Endometrium (tissue), 2 donors: ENCODE data around the gene AGAP1.

ENCODE experiments used
- FAIRE-seq: peaks from 2 replicates; lab custom pipeline; 2012; peaks lifted over from hg19 to GRCh38; lab: Jason Lieb, UNC
- donor health status: control.
- donor health status: control.

AGAP1 gene

DNA sequence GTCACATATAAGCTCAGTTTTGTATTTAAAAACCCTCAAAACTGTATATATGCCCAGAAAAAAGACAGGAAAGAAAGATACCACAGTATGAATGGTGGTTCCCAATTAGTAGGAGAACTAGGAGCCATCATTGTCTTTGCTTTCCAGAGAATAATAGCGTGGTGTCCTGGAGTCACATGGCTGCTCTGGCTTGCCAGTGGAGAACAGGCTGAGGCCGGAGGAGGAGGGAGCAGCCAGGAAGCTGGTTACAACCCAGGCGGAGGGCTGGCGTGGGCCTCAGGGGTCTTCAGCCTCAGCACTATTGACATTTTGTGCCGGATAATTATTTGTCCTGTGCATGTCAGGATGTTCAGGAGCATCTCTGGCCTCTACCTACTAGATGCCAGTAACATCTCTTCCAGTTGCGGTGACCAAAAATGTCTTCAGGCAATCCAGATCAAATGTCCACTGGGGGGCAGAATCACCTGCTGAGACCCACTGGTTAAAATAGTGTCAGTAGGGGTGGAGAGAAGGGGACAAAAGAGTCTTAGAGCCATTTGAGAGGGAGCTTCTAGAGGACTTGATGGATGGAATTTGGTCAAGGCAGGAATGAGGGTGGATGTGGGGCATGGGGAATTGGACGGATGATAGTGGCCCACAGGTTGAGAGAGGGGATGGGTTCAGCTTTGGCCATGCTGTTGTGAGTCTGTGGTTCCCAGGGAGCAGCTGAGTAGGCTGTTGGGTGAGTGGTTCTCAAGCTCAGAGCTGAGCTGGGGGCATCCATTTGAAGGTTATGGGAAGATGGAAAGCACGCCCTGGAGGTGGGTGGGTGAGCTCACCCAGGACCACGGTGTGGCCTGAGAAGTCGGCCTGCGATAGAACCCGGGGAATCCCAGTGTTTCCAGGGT, 144.9 kb downstream of the AGAP1 start:
- FAIRE-seq: no peak

DNA sequence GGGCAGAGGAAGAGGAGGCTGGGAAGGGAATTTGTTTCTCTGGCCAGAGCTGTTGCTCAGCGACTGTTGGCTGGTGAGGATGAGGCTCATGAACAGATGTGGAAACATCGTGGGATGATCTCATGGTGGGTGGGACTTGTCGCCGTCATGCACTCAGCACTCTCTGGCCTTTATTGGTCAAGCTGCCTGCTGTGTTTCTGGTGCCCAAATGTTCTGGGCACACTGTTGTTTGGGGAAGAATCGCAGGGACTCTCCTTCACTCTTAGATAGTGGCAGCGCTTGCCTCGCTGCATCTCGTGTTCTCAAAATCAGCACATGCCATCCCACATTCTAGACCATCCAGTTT, 145.6 kb downstream of the AGAP1 start:
- FAIRE-seq: no peak

- no peak for FAIRE-seq
These were observed 146.0 kb downstream of the AGAP1 start for GRCh38 chr2:235639885-235640284.

- FAIRE-seq: no peak
These were observed 146.5 kb downstream of the AGAP1 start for GRCh38 chr2:235640377-235640776.

DNA sequence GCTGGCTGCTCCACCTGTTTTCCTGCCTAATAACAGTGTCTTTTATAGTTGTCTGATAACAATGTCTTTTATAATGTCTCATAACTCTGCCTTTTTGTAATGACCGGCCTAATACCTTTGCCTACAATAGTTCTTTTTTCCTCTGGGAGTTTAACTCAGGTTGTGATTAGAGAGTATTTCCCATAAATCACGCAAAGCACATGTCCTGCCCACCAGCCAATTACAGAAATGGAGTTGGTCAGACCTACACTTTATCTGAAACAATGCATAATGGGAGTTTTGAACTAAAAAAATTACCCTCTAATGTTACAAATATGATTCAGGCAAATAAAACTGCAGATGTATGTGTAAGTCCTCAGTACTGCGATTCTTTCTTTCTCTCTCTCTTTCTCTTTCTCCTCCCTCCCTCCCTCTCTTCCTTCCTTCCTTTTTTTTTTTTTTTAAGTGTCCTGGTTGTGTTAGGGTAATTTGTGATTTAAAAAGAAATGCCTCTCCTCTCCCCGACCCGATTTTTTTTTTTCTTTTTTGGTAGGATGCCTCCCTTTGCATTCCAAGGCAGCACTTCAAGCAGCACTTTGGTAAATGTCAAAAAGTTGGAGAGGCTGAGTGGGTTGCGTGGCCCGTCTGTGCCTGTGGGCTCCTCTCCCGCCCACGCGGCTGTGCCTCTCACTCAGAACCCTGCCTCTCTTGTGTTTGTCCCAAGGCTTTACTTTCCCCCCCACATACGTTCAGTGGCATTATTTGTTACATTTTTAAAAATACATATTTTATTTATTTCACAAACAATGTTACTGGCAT, 147.3 kb downstream of the AGAP1 start:
- FAIRE-seq: no peak

DNA sequence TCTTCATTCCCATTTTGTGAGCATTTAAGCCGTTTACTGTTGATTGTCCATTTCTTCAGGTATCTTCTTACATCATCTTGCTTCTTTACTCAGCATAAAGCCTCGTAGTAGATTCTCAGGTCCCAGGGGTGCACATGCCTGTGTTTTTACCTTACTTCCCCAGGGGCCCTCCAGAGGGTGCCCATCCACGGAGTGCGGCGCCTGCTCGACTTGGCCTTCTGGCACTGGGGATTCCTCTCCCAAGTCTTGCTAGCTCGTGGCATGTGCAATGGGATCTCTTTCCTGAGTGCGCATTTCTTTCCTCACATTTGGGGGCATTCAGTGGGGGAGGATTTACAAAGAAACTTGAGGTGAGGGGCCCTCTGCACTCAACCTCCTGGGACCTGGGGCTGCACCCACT, 148.1 kb downstream of the AGAP1 start:
- no peak for FAIRE-seq

GRCh38 chr2:235642446-235643098, 148.7 kb downstream of the AGAP1 start:
- no peak for FAIRE-seq

DNA sequence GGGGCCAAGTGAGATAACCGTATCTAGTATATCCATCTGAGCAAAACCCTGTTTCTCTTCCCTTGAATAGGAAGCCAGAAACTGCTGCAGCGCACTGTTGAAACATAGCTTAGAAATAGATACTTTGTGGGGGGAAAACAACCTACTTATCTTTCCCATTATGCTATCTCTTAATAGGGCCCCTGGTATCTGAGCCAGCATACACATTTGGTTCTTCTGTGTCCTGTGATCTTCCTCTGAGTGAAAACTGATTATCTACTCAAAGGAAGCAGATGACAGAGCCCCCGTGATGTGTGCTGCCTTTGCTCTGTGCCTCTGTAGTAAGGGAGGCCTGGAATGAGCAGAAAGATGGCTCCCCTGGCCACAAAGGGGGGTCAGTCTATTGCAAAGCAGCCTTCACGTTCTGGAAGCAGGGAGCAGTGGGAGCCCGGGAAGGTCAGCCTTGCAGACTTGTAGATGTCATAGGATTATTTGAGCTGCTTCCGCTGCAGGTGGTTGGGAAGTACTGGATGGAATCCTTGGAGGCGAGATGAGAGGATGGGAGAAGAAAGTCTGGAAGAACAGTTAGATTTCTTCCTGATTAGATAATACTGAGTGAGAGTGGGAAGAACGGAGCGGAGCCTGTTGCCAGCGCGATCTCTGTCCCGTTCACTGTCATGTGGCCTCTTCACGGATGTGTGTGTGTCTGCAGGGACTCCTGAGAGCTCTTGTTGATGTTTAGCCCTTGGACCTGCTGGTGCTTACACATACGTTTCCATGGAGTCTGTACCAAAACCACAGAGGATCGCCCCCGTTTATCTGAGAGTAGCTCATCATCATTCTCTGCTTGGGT, 150.1 kb downstream of the AGAP1 start:
- FAIRE-seq: no peak

- no peak for FAIRE-seq
These were observed 153.4 kb downstream of the AGAP1 start for GRCh38 chr2:235647264-235647663.

- no peak for FAIRE-seq
These were observed 154.0 kb downstream of the AGAP1 start for GRCh38 chr2:235647877-235648276.

- no peak for FAIRE-seq
These were observed 155.6 kb downstream of the AGAP1 start for GRCh38 chr2:235649418-235649817.

DNA sequence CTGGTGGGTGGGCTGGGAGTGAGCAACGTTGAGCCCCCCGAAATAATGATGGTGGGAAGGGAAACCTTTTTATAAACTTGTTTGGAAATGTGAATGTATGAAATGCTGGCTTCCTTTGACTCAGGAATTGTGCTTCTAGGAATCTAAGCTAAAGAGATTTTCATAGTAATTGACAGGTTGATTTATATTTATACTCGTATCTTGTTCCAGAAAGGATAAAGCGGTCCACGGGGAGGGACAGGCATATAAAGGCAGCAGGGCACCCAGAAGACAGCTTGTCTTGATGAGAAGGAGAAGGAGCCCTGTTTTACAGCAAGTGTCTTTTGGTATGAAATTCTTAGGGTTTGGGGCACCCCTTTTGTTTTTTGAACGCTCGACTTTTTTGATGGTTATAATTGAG, 157.8 kb downstream of the AGAP1 start:
- FAIRE-seq: no peak

GRCh38 chr2:235654103-235654813, 160.4 kb downstream of the AGAP1 start:
- no peak for FAIRE-seq

DNA sequence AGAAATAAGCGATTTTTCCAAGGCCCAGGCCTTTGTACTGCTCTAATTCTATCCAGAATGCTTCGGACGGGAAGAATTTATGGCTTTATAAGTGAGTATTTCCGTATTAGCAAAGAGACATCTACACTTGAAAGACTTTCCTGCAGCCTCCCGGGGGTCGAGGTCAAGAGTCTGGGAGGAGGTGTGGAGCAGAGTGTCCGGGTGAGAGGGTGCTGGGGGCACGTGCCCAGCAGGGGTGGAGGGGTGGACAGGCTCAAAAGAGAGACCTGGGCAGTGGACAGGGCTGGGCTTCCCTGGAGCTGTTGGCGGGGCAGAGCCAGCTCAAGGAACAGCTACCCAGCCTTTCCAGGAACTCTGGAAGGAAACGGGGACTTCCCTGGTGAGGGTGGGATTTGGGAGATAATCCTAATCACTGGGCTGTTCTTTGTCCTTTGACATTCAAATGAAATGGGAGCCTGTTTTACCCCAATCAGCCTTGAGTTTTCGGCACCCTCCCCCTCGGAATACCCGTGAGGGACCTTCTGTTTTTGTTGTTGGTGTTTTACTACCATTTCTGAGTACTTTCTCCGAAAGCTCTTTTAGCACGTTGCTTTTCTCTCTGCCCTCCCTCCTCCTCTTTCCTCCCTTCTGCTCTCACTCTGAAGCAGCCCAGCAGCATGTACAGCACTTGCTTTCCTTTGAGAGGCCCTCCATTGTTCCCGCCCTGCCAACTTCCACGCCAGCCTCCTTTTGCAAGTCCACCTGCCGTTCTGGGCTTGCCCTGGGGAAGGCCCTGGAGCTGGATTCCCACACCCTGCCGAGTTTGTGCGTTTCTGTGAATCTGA, 164.7 kb downstream of the AGAP1 start:
- FAIRE-seq: no peak

GRCh38 chr2:235659767-235660322, 166.0 kb downstream of the AGAP1 start:
- FAIRE-seq: no peak

DNA sequence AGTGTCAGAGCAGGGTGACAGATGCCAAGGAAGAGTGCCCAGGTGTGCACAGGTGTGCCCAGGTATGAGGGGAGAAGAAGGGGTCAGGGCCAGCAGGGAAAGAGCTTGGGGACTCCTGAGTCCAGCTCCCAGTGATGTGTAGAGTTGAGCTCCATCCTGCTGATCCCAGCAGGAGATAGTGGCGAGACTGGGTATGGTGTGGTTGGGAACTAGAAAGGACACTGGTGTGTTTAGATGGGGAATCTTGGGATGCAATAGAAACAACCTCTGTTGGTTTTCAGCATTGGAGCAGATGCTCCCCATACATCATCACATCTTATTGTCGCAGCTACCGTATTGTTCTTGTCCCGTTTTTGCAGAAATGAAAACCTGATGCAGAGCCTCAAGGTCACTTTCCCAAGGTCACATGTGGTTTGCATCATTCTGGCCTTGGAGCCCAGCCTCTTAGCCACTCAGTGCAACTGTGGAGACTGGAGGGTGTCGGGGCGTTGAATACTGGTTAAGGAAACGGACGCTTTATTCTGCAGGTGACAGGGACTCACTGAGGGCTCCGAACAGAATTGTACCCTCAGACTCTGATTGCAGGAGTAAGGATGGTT, 166.7 kb downstream of the AGAP1 start:
- no peak for FAIRE-seq

- no peak for FAIRE-seq
These were observed 167.5 kb downstream of the AGAP1 start for GRCh38 chr2:235661167-235661937.

DNA sequence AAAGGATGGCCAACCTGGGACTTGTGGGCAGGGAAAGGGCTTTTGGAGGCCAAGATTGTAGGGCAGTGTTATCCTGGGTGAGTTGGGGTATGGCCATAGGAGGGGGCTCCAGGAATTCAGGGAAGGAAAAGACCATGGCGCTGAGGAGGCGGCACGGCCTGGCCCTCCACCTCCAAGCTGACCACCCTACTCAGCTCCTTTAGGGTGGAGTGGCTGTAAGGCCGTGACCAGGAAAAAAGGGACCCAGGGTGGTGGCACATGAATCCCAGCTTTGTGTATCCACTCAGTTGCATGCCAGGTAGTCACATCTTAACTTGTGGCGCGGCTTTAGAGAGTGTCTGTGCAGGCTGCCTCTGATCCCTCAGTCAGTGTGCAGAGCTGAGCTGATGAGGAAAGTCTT, 168.1 kb downstream of the AGAP1 start:
- no peak for FAIRE-seq

DNA sequence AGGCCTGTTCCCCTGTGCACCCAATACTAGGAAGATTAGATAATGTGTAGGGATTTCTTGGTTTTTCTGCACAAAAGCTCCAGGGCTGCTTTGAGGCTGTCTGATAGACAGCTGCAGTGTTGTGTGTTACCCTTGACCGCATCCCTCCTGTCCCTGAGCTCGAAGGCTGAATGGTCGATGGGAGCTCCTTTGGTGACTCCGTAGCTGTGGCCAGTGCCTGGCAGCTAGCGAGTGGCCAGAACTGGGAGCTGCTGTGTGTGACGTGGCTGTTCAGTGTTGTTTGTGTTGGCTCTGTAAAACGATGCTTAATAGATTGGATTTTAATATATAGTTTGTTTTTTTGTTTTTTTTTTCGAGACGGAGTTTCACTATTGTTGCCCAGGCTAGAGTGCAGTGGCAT, 170.0 kb downstream of the AGAP1 start:
- FAIRE-seq: no peak
